Measurements from ENCODE around the gene MPPE1. TPM values are rescaled to one million over a fixed set of nuclear protein-coding genes. Genes with fewer than 3 reads are reported as not detected.

MPPE1 gene
- total RNA-seq, 1 experiment from 2014 or later, result 21.4 TPM

DNA sequence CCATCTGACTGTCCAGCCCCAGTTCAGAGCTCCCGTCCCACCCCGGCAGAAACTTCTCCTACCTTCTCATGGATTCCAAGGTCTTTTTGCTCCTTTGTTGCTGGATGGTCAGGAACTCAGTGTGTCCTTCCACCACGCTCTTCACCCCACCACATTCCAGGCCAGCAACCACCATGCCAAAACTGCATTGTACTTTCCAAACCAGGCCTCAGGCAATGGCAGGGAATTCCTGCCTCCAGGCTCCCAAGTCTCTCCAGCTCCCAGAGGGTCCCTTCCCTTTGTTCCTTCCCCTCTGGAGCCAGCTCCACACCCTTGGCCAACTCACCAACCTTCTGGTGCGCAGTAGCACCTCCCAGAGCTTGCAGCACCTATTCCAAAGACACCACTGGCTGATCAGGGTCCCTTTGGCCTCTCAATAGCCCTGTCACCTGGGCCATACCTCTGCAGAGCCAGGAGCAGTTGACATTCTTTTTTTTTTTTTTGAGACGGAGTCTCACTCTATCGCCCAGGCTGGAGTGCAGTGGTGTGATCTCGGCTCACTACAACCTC is 48.8 kb downstream of the MPPE1 start:
- peak overlapping the region in 1 of 2 experiments; percentile 27; a peak in 2 of 4 replicates for H3K4me3 ChIP-seq (replicated peaks in 1 of 2; ENCODE audit: low read depth in 1 of 2, low read length in 2 of 2)
- no peaks in the 10 kb centered on the region for H3K27me3 ChIP-seq (ENCODE audit: insufficient read depth, low read length)
- peak overlapping the region; percentile 21 for H3K9ac ChIP-seq (ENCODE audit: low read length)
- H3K4me1 ChIP-seq (ENCODE audit: control insufficient read depth in 1 of 2, insufficient read depth in 2 of 2, low read length in 2 of 2), result peaks cover 36 to 58% of the 10 kb centered on the region in 2 experiments
- ChIA-PET POLR2A (interaction anchor here (1.5 kb wide), 1 partner anchor 9 kb away, joined by 3 read pairs; no protein-coding TSS in a partner anchor), RAD21 (ENCODE audit: low non-redundant PET in 1 of 2, low total read pairs in 2 of 2, uncharacterized antibody in 2 of 2, unreplicated experiment in 2 of 2) (no interaction called here), CTCF (interaction anchor here (0.7 to 1.7 kb wide), 2 partner anchors 9 to 191 kb away, joined by 3 to 6 read pairs; no protein-coding TSS in a partner anchor)
- no TSS peak for BruUV-seq (replicated peaks)
- no peaks in the 10 kb centered on the region for H3K9me3 ChIP-seq (ENCODE audit: control insufficient read depth in 1 of 2, insufficient read depth in 1 of 2, low read depth in 1 of 2, low read length in 2 of 2)
- no peak for ATAC-seq
- intact Hi-C loops (cut with micrococcal nuclease), result no loop called here
- H3K9me2 ChIP-seq (ENCODE audit: insufficient read depth), result no peaks in the 10 kb centered on the region
- no peak for DNase-seq (ENCODE audit: low read depth, low spot score)
- TF ChIP-seq ZNF274 (IDR thresholded peaks at IDR 0.05; ENCODE audit: low read depth, low read length), result no peak
- TF ChIP-seq FOSL1 (IDR thresholded peaks at IDR 0.05; ENCODE audit: low read depth), result no peak
- no peak for TF ChIP-seq SIN3A (IDR thresholded peaks at IDR 0.05; ENCODE audit: low read depth)
- TF ChIP-seq YY1 (IDR thresholded peaks at IDR 0.05; ENCODE audit: extremely low read depth, insufficient replicate concordance, low read depth, low read length), result no peak
- no peak for TF ChIP-seq ZBTB33 (IDR thresholded peaks at IDR 0.05; ENCODE audit: extremely low read depth, insufficient replicate concordance, low read length)
- TF ChIP-seq EZH2 (IDR thresholded peaks at IDR 0.05), result no peak
- TF ChIP-seq CBX3 (IDR thresholded peaks at IDR 0.05; ENCODE audit: low read depth), result no peak
- TF ChIP-seq SRF (IDR thresholded peaks at IDR 0.05; ENCODE audit: low read depth), result no peak
- TF ChIP-seq EGR1 (IDR thresholded peaks at IDR 0.05; ENCODE audit: low read depth), result no peak
- TF ChIP-seq TCF7L2 (IDR thresholded peaks at IDR 0.05; ENCODE audit: borderline replicate concordance, extremely low read depth, insufficient read depth, insufficient read length), result no peak
- no peak for TF ChIP-seq POLR2AphosphoS5 (IDR thresholded peaks at IDR 0.05; ENCODE audit: low read depth, low read length)
- no peak for TF ChIP-seq ZFX (IDR thresholded peaks at IDR 0.05)
- peak overlapping the region; percentile 27 for H3K27ac ChIP-seq (ENCODE audit: low read depth, low read length)
- no peaks in the 10 kb centered on the region for H3K79me2 ChIP-seq (ENCODE audit: insufficient read depth, low read length)
- no peaks in the 10 kb centered on the region for H3K36me3 ChIP-seq (ENCODE audit: control insufficient read depth in 1 of 2, insufficient read depth in 2 of 2, low read length in 2 of 2)
- peak overlapping the region; percentile 64 for H3K4me2 ChIP-seq (ENCODE audit: low read length)
- no peaks in the 10 kb centered on the region for H4K20me1 ChIP-seq (ENCODE audit: insufficient read depth)
- H2AFZ ChIP-seq (ENCODE audit: low read depth, low read length, poor library complexity, severe bottlenecking), result no peak overlapping the region

All from HCT116 (cell line).